Liver (tissue), 3 donors: ENCODE data around the gene KLK2.

Experiments
- CTCF ChIP-seq: fragments of 150-350 bp; IDR thresholded peaks from 2 replicates; pipeline ENCODE4 v1.5.1; 2017; ENCODE audit warnings: improper control_type of control experiment, low read depth, low read length; ENCODE audit not compliant: missing input control
- GABPA ChIP-seq, 2 donors: IDR thresholded peaks in 1 of 2; conservative IDR thresholded peaks in 1 of 2; 2 replicates each; pipeline ENCODE4 v1.6.1; 2016; ENCODE audit warnings: antibody characterized with exemption in 2 of 2, mild to moderate bottlenecking in 1 of 2, moderate library complexity in 1 of 2
- HNF4A ChIP-seq, 2 donors: conservative IDR thresholded peaks; 2 replicates each; pipeline ENCODE4 v1.6.1; 2016; ENCODE audit warnings: antibody characterized with exemption in 2 of 2, mild to moderate bottlenecking in 2 of 2
- HNF4G ChIP-seq: IDR thresholded peaks from 2 replicates; pipeline ENCODE4 v1.6.1; 2016; ENCODE audit warnings: antibody characterized with exemption
- JUND ChIP-seq, 2 donors: IDR thresholded peaks; 2 replicates each; pipeline ENCODE4 v1.6.1; 2016; ENCODE audit warnings: antibody characterized with exemption in 2 of 2
- NR2F2 ChIP-seq: IDR thresholded peaks from 2 replicates; pipeline ENCODE4 v1.6.1; 2016; ENCODE audit warnings: antibody characterized with exemption
- REST ChIP-seq: IDR thresholded peaks from 2 replicates; pipeline ENCODE4 v1.6.1; 2016; ENCODE audit warnings: antibody characterized with exemption, mild to moderate bottlenecking
- RXRA ChIP-seq, 2 donors: IDR thresholded peaks; 2 replicates each; pipeline ENCODE4 v1.6.1; 2017 to 2018; ENCODE audit warnings: antibody characterized with exemption in 2 of 2, mild to moderate bottlenecking in 1 of 2
- SP1 ChIP-seq: IDR thresholded peaks from 2 replicates; pipeline ENCODE4 v1.6.1; 2018; ENCODE audit warnings: antibody characterized with exemption, mild to moderate bottlenecking
- TAF1 ChIP-seq: conservative IDR thresholded peaks from 2 replicates; pipeline ENCODE4 v1.6.1; 2016; ENCODE audit warnings: antibody characterized with exemption, mild to moderate bottlenecking
- YY1 ChIP-seq: IDR thresholded peaks from 2 replicates; pipeline ENCODE4 v1.6.1; 2016; ENCODE audit warnings: antibody characterized with exemption, mild to moderate bottlenecking
- TF ChIP-seq, protein P1 (sequence below): IDR thresholded peaks from 2 replicates; pipeline ENCODE4 v1.6.1; 2016; ENCODE audit warnings: antibody characterized with exemption
- donor health status: healthy.
- donor health status: healthy.

DNA sequence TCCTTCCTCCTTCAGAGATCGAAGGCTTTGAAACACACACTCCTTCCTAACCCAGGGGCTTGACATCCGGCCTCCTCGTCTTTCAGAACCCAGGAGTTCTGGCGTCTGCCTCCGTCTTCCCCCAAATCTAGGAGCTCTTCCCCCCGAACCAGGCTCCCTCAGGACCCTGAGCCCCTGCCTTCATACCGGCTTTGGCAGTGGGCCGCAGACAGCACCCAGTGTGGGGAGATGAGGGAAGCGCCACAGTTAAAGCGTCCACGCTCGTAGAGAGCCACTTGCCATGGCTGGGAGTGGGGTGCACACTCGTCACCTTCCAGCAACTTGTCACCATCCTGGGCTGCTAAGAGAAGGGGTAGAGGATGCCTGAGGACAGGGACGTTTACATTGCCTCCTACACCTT, 45.8 kb upstream of the KLK2 start:
- no peak for TF ChIP-seq CTCF
- TF ChIP-seq JUND (IDR thresholded peaks at IDR 0.05): no peak
- TF ChIP-seq, protein P1, sequence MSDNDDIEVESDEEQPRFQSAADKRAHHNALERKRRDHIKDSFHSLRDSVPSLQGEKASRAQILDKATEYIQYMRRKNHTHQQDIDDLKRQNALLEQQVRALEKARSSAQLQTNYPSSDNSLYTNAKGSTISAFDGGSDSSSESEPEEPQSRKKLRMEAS: no peak
- no peak for TF ChIP-seq GABPA (IDR thresholded peaks at IDR 0.05 in 1 of 2, conservative IDR thresholded peaks at IDR 0.05 in 1 of 2)
- no peak for TF ChIP-seq SP1
- TF ChIP-seq RXRA (IDR thresholded peaks at IDR 0.05): no peak
- TF ChIP-seq HNF4G: no peak
- no peak for TF ChIP-seq YY1
- no peak for TF ChIP-seq REST
- TF ChIP-seq NR2F2: no peak
- no peak for TF ChIP-seq TAF1
- TF ChIP-seq HNF4A (conservative IDR thresholded peaks at IDR 0.05): no peak
